Spinal cord (tissue), 10 donors: ENCODE data around the gene C1orf21. TPM values are rescaled to one million over a fixed set of nuclear protein-coding genes. Genes with fewer than 3 reads are reported as not detected.

Experiments used
- DNase-seq, 6 donors: peaks; one replicate each; pipeline versions ENCODE4 v3.0.0 to v3.0.0-alpha.2; 2013 to 2015; ENCODE audit warnings: low spot score in 6 of 6, low read depth in 4 of 6
- H3K27ac ChIP-seq: one replicate; pipeline ENCODE4 v1.5.1; 2013; ENCODE audit warnings: low read depth, low read length, control low read depth
- H3K27me3 ChIP-seq: one replicate; pipeline ENCODE4 v1.6.1; 2013; ENCODE audit warnings: low read length; ENCODE audit not compliant: control insufficient read depth, insufficient read depth
- H3K36me3 ChIP-seq: one replicate; pipeline ENCODE4 v1.6.1; 2013; ENCODE audit warnings: low read length; ENCODE audit not compliant: control insufficient read depth, insufficient read depth
- H3K4me1 ChIP-seq: one replicate; pipeline ENCODE4 v1.6.1; 2013; ENCODE audit warnings: low read length; ENCODE audit not compliant: control insufficient read depth, insufficient read depth
- H3K4me3 ChIP-seq: one replicate; pipeline ENCODE4 v1.5.1; 2013; ENCODE audit warnings: low read depth, low read length, control low read depth
- H3K9me3 ChIP-seq: one replicate; pipeline ENCODE4 v1.6.1; 2013; ENCODE audit warnings: low read length; ENCODE audit not compliant: control insufficient read depth, insufficient read depth
- WGBS: methylation state at CpG from one replicate; pipeline ENCODE4 v1.1.5; 2013; ENCODE audit warnings: missing lambda C conversion rate; ENCODE audit not compliant: insufficient coverage; 5-methylcytosine and 5-hydroxymethylcytosine counted together
- polyA plus RNA-seq, 2 donors: library from polyadenylated mRNA; unstranded; fragments of 120-200 nt; gene quantifications; one replicate each; pipeline ENCODE4 v1.2.1, GENCODE V29; 2013; ENCODE audit not compliant: insufficient read length in 2 of 2
- total RNA-seq, 2 donors: library from RNA; depleted of rRNA in 1 of 2; stranded (reverse); fragments of 120-200 nt in 1 of 2; fragments of >200 nt in 1 of 2; gene quantifications; one replicate each; pipeline versions ENCODE4 v1.2.3 to v1.2.4, GENCODE V29; 2013 to 2014
- donor health status: healthy.

Gene C1orf21
- total and polyA plus RNA-seq, 4 donors, result 17.6 to 55.5 (median 31.9) TPM

DNA sequence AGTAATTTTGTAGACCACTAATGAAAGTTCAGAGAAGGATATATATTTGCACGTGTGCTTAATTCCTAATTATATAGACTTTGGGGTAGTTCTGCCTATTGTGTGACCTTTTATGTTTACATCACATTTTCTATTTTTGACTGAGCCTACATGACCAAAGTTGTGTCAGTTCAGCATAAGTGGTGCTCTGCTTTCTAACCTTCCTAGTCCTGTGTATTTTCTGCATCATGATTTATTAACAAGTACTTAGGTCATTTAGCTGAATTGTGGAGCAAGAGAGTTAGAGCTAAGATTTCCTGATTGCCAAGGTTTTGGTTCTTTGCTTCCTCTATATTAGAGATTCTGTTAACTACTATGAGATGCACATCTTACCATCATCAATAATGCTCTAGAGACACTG, 176.0 kb downstream of the C1orf21 start:
- Histone ChIP-seq H3K27me3 (no peaks in the 10 kb centered on the region), H3K4me1 (no peaks in the 10 kb centered on the region), H3K27ac (no peak overlapping the region), H3K9me3 (no peaks in the 10 kb centered on the region), H3K4me3 (no peak overlapping the region), H3K36me3 (no peaks in the 10 kb centered on the region)
- no peak for DNase-seq
- WGBS, result no CpG with 5 or more reads among the region's 1 CpG

DNA sequence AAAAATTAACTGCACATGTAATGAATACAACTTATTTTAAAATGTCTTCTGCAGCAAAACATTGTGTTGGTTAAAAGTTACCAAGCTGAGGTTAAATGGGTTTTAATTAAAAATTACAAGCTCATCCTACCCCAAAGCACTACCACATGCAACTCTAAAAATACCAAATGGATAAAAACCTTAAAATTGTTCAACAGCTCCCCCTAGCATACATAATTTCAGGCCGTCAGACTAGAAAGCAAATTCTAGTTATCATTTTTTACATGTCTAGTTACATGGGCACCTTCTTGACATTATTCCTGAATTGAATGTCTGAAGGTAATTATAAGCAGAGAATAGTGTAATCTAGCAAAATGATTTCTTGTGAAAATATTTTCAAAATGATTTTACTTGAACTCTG, 176.5 kb downstream of the C1orf21 start:
- DNase-seq, result peak in 3 of 6 donors; percentile 24 to 85 (median 76)
- Histone ChIP-seq H3K27me3 (no peaks in the 10 kb centered on the region), H3K27ac (no peak overlapping the region), H3K9me3 (no peaks in the 10 kb centered on the region), H3K36me3 (no peaks in the 10 kb centered on the region), H3K4me3 (no peak overlapping the region), H3K4me1 (no peaks in the 10 kb centered on the region)
- WGBS, result no CpG with 5 or more reads among the region's 1 CpG

DNA sequence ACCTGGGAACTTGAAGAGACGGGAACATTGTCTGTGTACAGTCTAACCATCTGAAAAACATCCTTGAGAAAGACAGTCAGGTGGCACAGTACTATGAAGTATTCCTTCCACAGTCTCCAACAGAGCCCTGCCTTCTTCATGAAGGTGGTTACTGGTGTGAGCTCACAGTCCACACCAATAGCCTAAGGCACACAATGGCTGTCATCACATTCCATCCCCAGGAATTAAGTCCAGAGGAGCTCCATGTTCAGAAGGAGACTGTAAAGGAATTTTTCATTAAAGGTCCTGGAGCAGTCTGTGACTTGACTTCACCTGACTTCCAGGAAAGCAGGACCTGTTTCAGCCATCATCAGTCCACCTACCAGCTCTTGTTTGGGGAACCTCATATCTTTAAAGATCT, 180.2 kb downstream of the C1orf21 start:
- Histone ChIP-seq H3K4me3 (no peak overlapping the region), H3K4me1 (no peaks in the 10 kb centered on the region), H3K9me3 (no peaks in the 10 kb centered on the region), H3K36me3 (no peaks in the 10 kb centered on the region), H3K27ac (no peak overlapping the region), H3K27me3 (no peaks in the 10 kb centered on the region)
- WGBS, result no CpG with 5 or more reads among the region's 1 CpG
- no peak for DNase-seq

DNA sequence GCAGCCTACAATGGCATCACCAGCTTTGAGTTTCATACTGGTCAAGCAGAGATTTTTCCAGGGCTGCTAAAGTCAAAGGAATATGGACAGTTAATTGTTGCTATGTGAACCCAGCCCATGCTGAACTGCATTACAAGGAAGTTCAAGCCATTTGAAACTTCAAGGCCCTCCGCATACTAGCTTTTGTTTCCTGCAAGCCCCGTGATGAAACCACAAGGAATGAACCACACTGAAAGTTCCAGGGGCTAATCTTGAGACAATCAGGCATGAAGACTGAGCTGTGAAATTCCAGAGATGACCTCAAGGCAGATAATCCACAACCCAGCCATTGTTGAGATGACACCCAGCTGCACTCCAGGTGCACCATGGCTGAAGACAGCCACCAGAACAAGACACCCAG, 180.8 kb downstream of the C1orf21 start:
- Histone ChIP-seq H3K9me3 (no peaks in the 10 kb centered on the region), H3K36me3 (no peaks in the 10 kb centered on the region), H3K4me1 (no peaks in the 10 kb centered on the region), H3K27me3 (no peaks in the 10 kb centered on the region), H3K4me3 (no peak overlapping the region), H3K27ac (no peak overlapping the region)
- WGBS, result 96% methylated on average over 2 of the region's 2 CpGs
- no peak for DNase-seq

DNA sequence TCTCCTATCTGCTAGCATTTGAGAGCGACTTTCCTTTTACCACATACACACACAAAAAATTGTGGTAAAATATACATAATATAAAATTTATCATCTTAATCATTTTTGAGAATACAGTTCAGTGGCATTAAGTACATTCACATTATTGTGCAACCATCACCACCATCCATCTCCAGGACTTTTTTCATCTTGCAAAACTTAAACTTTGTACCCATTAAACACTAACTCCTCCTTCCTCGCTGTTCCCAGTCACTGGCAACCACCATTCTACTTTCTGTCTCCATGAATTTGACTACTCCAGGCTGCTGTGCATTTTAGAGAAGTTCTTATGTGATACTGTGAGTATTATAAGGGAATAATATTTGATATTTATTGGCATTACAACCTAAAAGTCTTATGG, 181.3 kb downstream of the C1orf21 start:
- Histone ChIP-seq H3K9me3 (no peaks in the 10 kb centered on the region), H3K27ac (no peak overlapping the region), H3K27me3 (no peaks in the 10 kb centered on the region), H3K36me3 (no peaks in the 10 kb centered on the region), H3K4me1 (no peaks in the 10 kb centered on the region), H3K4me3 (no peak overlapping the region)
- DNase-seq, result no peak
- WGBS, result no CpG with 5 or more reads among the region's 2 CpGs

DNA sequence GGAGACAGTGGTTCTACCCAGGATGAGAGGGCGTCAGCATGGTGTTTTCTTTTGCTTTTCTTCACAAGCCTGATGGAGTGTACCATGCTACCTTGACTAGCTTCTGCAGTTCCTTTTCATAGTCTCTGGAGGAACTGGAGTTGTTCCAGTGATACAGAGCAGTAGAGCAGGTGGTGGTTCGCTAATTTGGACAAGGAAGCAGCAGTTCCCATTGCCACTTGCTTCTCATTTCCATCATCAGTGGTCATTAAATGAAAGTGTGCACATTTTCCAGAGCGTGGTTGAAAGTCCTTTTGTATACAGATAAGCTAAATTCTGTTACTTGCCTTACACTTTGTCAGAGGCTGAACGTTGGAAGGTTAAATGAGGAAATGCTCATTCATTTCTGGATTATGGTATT, 182.3 kb downstream of the C1orf21 start:
- WGBS, result 72% methylated on average over 2 of the region's 4 CpGs
- DNase-seq, result peak in 1 of 6 donors; percentile 36
- Histone ChIP-seq H3K4me3 (no peak overlapping the region), H3K27me3 (no peaks in the 10 kb centered on the region), H3K9me3 (no peaks in the 10 kb centered on the region), H3K36me3 (no peaks in the 10 kb centered on the region), H3K27ac (no peak overlapping the region), H3K4me1 (no peaks in the 10 kb centered on the region)

DNA sequence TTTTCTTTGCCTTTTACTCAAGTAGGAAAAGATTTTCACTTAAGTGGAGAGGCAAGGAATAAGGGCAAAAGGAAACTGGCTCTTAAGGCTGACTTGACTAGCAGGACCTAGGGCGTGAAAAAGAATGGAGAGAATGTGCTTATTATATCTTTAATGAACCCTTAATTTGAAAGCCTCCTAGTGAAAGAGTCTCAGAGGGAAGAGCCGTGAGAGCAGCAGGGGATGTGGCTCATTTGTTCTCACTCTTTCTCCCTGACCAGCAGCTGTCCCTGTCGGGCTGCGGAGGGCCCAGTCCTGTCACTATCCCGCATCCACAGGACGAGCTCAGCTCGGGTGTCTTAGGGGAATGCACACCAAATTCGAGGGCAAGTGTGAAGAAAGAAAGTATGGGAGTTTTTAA, 187.8 kb downstream of the C1orf21 start:
- peak in 1 of 6 donors; percentile 53 for DNase-seq
- Histone ChIP-seq H3K36me3 (no peaks in the 10 kb centered on the region), H3K4me1 (peaks cover 4% of the 10 kb centered on the region), H3K9me3 (no peaks in the 10 kb centered on the region), H3K27ac (no peak overlapping the region), H3K4me3 (no peak overlapping the region), H3K27me3 (no peaks in the 10 kb centered on the region)
- 47% methylated on average over 6 of the region's 8 CpGs for WGBS

DNA sequence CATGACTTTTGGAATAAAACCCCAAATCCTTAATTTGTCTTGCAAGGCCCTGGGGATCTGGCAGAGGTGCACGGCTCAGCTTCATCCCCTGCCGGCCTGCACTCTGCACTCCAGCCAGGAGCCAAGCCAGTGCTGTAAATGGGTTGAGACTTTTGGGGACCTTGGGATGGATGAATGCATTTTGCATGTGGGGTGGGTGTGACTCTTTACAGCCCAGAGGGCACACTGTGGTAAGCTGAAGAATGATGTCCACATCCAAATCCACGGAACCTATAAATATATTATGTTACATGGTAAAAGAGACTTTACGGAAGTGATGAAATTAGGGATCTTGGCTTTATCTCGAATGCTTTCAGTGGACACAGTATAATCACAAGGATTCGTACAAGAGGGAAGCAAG, 190.0 kb downstream of the C1orf21 start:
- H3K27ac ChIP-seq, result no peak overlapping the region
- WGBS, result 88% methylated on average over 5 of the region's 6 CpGs

DNA sequence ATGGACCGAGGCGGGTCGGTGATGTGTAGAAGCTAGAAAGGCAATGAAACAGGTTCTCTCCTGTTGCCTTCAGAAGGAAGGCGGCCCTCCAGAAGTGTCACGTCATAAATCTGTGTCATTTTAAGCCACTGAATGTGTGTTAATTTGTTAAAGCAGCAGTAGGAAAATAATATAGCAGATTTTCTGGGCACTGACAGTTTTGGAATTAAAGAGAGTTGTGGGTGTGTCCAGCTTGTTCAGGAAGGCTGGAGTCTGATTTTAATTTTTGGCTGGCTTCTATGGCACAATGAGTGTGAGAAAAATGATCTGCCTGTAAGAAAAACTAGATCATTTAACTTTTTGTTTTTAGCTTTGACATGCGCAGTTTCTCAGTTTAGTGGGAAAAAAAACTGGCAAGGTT, 190.5 kb downstream of the C1orf21 start:
- Histone ChIP-seq H3K27ac (no peak overlapping the region), H3K27me3 (no peaks in the 10 kb centered on the region), H3K36me3 (no peaks in the 10 kb centered on the region), H3K4me1 (peaks cover 4% of the 10 kb centered on the region), H3K9me3 (no peaks in the 10 kb centered on the region), H3K4me3 (no peak overlapping the region)
- 93% methylated on average over 6 of the region's 6 CpGs for WGBS
- peak in 1 of 6 donors; percentile 37 for DNase-seq

More for the DNA sequence above, 190.0 kb downstream of the C1orf21 start:
- H3K9me3 ChIP-seq, result no peaks in the 10 kb centered on the region
- no peak overlapping the region for H3K4me3 ChIP-seq
- no peak for DNase-seq
- no peaks in the 10 kb centered on the region for H3K36me3 ChIP-seq
- H3K27me3 ChIP-seq, result no peaks in the 10 kb centered on the region
- peaks cover 4% of the 10 kb centered on the region for H3K4me1 ChIP-seq

DNA sequence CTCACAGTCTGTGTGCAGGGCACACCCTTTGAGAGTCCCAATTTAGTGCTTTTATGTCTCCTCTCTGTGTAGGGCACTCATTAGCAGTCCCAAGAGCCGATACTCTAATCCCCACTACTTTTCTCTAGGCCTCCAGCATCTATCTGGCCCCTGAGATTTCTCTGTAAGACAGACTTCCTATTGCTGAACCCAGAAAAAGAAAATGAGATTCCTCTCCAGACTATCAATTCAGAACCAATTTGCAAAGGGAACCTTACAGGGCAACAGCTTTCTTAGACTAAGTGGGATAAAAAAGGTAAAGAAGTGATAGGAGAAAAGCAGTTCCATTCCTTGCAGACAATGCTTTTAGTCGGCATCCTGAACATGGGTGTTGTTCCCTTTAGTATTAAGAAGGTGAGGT, 195.6 kb downstream of the C1orf21 start:
- Histone ChIP-seq H3K27me3 (no peaks in the 10 kb centered on the region), H3K4me1 (no peaks in the 10 kb centered on the region), H3K9me3 (no peaks in the 10 kb centered on the region), H3K36me3 (no peaks in the 10 kb centered on the region), H3K4me3 (no peak overlapping the region), H3K27ac (no peak overlapping the region)
- DNase-seq, result peak in 1 of 6 donors; percentile 67
- 58% methylated on average over 2 of the region's 2 CpGs for WGBS
